HG03442 (cell line): ENCODE data around the gene TMEM97.
"Not testable (repeated sequence)": the region's sequence is repeated elsewhere in the genome, so short reads cannot be mapped to it uniquely, and the experiment has no call there.

ENCODE experiments used
- ATAC-seq: cut with Tn5 transposase; IDR thresholded peaks from one replicate; pipeline ENCODE4 v1.9.1; 2021; ENCODE audit warnings: mild to moderate bottlenecking, moderate library complexity; ENCODE audit not compliant: unreplicated experiment

TMEM97 gene

GRCh38 chr17:28318759-28319597 lies at the start of gene TMEM97:
TMEM97 (plus strand) TSS chr17:28319200; CDS start chr17:28319240, 40 bp downstream.
- ATAC-seq, result peak; percentile 93

GRCh38 chr17:28270055-28270454 lies 48.9 kb upstream of the TMEM97 start:
- no peak for ATAC-seq

- no peak for ATAC-seq
Observed at GRCh38 chr17:28270926-28271325, 48.1 kb upstream of the TMEM97 start.

- ATAC-seq, result no peak
Observed at GRCh38 chr17:28271431-28271830, 47.6 kb upstream of the TMEM97 start.

- no peak for ATAC-seq
Observed at GRCh38 chr17:28272166-28272565, 46.8 kb upstream of the TMEM97 start.

GRCh38 chr17:28273341-28273740 lies 45.7 kb upstream of the TMEM97 start:
- ATAC-seq, result not testable (repeated sequence)

GRCh38 chr17:28274591-28275265 lies 44.3 kb upstream of the TMEM97 start:
- no peak for ATAC-seq

- no peak for ATAC-seq
Observed at GRCh38 chr17:28276011-28276410, 43.0 kb upstream of the TMEM97 start.

GRCh38 chr17:28279411-28279810 lies 39.6 kb upstream of the TMEM97 start:
- ATAC-seq, result no peak

GRCh38 chr17:28280826-28281225 lies 38.2 kb upstream of the TMEM97 start:
- no peak for ATAC-seq

GRCh38 chr17:28282596-28282995 lies 36.4 kb upstream of the TMEM97 start:
- ATAC-seq, result no peak

GRCh38 chr17:28285965-28286364 lies 33.0 kb upstream of the TMEM97 start:
- ATAC-seq, result no peak

- no peak for ATAC-seq
Observed at GRCh38 chr17:28290703-28291102, 28.3 kb upstream of the TMEM97 start.

- no peak for ATAC-seq
Observed at GRCh38 chr17:28291780-28292330, 27.1 kb upstream of the TMEM97 start.

GRCh38 chr17:28292878-28293277 lies 26.1 kb upstream of the TMEM97 start:
- ATAC-seq, result not testable (repeated sequence)

- ATAC-seq, result no peak
Observed at GRCh38 chr17:28293994-28294393, 25.0 kb upstream of the TMEM97 start.

GRCh38 chr17:28295677-28296578 lies 23.1 kb upstream of the TMEM97 start:
- ATAC-seq, result no peak

- no peak for ATAC-seq
Observed at GRCh38 chr17:28298449-28298848, 20.6 kb upstream of the TMEM97 start.

GRCh38 chr17:28306954-28307401 lies 12.0 kb upstream of the TMEM97 start:
- ATAC-seq, result no peak

- ATAC-seq, result no peak
Observed at GRCh38 chr17:28313841-28314240, 5.2 kb upstream of the TMEM97 start.
